HEK293 (cell line): ENCODE data around the gene B4GALNT2.

Experiments
- BCL11A ChIP-seq: fragments of 450-650 bp; formaldehyde crosslinking; IDR thresholded peaks from 2 replicates; pipeline ENCODE4 v1.5.1; 2016; ENCODE audit warnings: low read depth, missing biosample characterization, missing genetic modification characterization
- CTCF ChIP-seq: fragments of 450-650 bp; formaldehyde crosslinking; IDR thresholded peaks from 2 replicates; pipeline ENCODE4 v1.5.1; 2016; ENCODE audit warnings: missing biosample characterization, missing genetic modification characterization
- PRDM10 ChIP-seq: fragments of 450-650 bp; formaldehyde crosslinking; IDR thresholded peaks from 2 replicates; pipeline ENCODE4 v1.5.1; 2016; ENCODE audit warnings: missing biosample characterization, missing genetic modification characterization
- REST ChIP-seq: fragments of 450-650 bp; formaldehyde crosslinking; IDR thresholded peaks from 2 replicates; pipeline ENCODE4 v1.5.1; 2016; ENCODE audit warnings: missing biosample characterization, missing genetic modification characterization
- TCF7L2 ChIP-seq: IDR thresholded peaks from 2 replicates; pipeline ENCODE4 v1.6.1; 2011; ENCODE audit warnings: low read depth, mild to moderate bottlenecking, inconsistent platforms, low read length, moderate library complexity, borderline replicate concordance
- ZNF121 ChIP-seq: fragments of 450-650 bp; formaldehyde crosslinking; IDR thresholded peaks from 2 replicates; pipeline ENCODE4 v1.5.1; 2016; ENCODE audit warnings: missing biosample characterization, missing genetic modification characterization
- ZNF140 ChIP-seq: fragments of 450-650 bp; formaldehyde crosslinking; IDR thresholded peaks from 2 replicates; pipeline ENCODE4 v1.5.1; 2016; ENCODE audit warnings: missing biosample characterization, missing genetic modification characterization
- ZNF302 ChIP-seq: fragments of 450-650 bp; formaldehyde crosslinking; IDR thresholded peaks from 2 replicates; pipeline ENCODE4 v1.5.1; 2016; ENCODE audit warnings: missing biosample characterization, missing genetic modification characterization, low read depth
- ZNF335 ChIP-seq: fragments of 450-650 bp; formaldehyde crosslinking; conservative IDR thresholded peaks from 2 replicates; pipeline ENCODE4 v1.5.1; 2016; ENCODE audit warnings: missing biosample characterization, missing genetic modification characterization
- ZNF629 ChIP-seq: fragments of 450-650 bp; formaldehyde crosslinking; IDR thresholded peaks from 2 replicates; pipeline ENCODE4 v1.5.1; 2017; ENCODE audit warnings: missing biosample characterization, missing genetic modification characterization

GRCh38 chr17:49100601-49101000 is 32.0 kb upstream of the B4GALNT2 start:
- TF ChIP-seq ZNF121 (tag by site-specific recombination) (no peak), ZNF302 (no peak), CTCF (tag by site-specific recombination) (no peak), ZNF335 (tag by site-specific recombination) (0 out of 2 replicates have a peak, but pooled peaks have one; percentile 25), ZNF629 (tag by site-specific recombination) (no peak), BCL11A (tag by site-specific recombination) (no peak), TCF7L2 (no peak), ZNF140 (tag by site-specific recombination) (no peak), REST (tag by site-specific recombination) (no peak), PRDM10 (tag by site-specific recombination) (no peak)
